HG02943 (cell line): ENCODE measurements around the gene NR2F6.
"Not testable (repeated sequence)": the region's sequence is repeated elsewhere in the genome, so short reads cannot be mapped to it uniquely, and the experiment has no call there.

ENCODE experiments used
- ATAC-seq: cut with Tn5 transposase; IDR thresholded peaks from one replicate; pipeline ENCODE4 v1.9.1; 2021; ENCODE audit warnings: mild to moderate bottlenecking, low read depth, moderate library complexity; ENCODE audit not compliant: unreplicated experiment

NR2F6 gene

DNA sequence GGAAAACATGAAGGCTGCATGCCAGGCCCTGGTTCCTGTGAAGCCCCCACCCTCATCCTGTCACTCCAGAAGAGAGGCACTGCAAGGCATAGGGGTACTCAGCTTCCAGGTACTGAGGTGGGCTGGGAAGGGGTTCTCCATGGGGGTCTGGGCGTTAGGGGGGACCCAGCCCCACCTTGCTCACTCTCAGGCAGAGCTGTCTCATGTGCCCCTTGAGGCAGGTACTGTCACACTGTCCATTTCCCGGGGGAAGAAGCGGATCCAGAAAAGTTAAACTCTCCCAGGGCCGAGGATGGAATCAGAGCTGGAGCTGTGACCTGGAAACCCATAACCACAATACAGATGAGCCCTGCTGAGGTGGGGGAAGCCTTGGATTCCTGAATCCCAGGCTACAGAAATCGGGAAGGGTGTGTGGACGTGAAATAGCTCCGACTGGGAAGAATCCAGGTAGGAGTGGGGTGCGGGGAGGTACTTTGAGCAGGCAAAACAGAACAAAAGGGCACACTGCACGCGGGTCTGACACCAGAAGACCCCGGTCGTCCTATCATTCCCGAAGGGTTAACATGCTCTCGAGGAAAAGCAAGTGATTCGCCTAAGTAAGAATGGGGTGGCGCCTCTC lies 31.1 kb downstream of the NR2F6 start:
- no peak for ATAC-seq

DNA sequence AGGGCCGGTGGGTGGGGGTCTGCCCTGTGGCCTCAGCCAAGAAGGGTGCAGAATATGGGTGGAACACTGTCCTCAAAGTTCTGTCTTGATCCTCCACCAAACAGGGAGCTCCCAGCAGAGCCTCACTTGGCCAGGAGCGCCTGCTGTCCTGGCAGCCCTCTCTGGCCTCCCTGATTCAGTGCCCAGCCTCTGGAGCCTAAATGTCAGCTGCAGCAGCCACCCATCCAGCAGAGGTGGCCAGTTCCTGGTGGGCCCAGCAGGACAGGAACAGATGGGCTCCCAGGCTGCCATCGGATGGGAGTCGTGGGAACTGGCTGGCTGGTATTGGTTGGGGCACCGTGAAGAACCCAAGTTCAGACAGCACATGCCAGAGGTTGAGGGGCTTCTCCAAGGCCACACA lies 32.4 kb downstream of the NR2F6 start:
- no peak for ATAC-seq

DNA sequence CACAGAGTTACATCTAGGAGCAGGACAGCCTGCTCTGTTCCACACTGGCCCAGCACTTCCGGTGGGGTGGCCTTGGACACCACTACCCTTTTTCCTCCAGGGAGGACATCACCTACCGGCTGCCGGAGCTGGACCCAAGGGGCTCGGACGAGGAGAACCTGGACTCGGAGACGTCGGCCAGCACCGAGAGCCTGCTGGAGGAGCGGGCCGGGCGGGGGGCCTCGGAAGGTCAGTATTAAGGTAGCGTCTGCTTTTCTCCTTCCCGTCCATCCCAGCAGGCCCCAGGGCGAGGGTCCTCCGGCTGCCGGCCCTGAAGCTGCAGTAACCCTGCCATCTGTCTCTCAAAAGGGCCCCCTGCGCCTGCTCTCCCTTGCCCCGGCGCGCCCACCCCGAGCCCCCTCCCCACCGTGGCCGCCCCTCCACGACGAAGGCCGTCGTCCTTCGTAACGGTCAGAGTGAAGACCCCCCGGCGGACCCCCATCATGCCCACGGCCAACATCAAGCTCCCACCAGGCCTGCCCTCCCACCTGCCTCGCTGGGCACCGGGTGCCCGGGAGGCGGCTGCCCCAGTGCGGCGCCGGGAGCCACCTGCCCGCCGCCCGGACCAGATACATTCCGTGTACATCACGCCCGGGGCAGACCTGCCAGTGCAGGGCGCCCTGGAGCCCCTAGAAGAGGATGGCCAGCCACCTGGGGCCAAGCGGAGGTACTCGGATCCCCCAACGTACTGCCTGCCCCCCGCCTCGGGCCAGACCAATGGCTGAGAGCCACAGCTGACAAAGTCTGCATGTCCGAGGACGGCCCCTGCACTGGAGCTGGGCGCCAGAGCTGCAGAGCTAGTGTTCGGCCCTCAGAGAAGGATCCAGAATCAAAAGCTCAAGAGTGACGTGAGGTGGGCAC lies 33.9 kb downstream of the NR2F6 start:
- no peak for ATAC-seq

DNA sequence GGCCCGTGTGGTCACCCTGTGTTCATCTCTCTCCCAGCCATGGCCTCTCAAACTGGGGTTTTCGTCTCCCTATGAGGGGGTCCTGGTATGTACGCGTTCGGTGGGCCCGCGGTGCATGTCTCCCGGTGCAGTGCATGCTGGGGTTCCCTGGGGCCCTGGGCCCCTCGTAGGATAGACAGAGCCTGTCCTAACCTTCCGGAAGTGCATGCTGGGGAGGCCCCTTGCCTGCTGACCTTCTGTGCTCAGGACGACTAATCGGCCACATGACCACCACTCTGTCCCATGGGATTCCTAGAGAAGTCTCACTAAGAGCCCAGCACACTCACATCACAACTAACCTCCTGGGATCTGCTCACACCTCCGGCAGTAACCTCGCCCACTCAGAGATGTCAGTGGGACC lies 35.4 kb downstream of the NR2F6 start:
- no peak for ATAC-seq

DNA sequence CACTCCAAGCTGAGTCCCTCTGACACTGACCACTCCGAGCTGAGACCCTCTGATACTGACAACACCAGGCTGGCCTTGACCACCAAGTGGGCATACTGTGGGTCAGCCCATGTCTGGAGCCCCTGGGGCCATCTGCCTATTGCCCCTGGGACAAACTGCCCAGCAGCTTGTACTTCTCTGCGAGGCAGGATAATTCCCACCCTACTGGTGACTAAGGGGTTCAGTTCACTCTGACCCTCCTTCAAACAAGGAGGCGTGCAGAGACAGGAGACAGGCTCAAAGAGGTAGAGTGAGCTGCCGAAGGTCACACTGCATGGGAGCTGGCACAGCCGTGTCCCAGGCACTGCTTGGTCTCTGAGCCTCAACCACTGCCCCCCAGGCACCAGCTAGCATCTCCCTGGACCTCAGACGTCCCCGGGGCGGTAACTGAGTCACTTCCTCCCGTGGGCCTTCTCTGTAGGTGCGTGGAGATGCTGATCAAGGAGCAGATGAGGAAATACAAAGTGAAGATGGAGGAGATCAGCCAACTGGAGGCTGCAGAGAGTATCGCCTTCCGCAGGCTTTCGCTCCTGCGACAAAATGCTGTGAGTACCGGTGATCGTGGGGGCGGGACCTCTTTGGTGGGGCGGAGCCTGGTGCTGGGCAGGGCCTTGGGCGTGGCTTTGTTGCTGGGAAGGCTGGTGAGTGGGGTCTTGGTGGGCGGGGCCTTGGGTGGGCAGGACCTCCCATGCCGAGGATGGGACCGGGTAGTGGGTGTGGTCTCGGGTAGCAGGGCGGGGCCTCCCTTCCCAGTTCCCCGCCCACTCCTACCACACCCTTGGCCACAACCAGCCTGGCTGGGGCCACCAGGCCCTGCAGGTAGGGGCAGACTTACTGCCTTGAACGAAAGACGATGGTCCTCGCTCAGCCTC lies 36.3 kb downstream of the NR2F6 start:
- ATAC-seq, result no peak

DNA sequence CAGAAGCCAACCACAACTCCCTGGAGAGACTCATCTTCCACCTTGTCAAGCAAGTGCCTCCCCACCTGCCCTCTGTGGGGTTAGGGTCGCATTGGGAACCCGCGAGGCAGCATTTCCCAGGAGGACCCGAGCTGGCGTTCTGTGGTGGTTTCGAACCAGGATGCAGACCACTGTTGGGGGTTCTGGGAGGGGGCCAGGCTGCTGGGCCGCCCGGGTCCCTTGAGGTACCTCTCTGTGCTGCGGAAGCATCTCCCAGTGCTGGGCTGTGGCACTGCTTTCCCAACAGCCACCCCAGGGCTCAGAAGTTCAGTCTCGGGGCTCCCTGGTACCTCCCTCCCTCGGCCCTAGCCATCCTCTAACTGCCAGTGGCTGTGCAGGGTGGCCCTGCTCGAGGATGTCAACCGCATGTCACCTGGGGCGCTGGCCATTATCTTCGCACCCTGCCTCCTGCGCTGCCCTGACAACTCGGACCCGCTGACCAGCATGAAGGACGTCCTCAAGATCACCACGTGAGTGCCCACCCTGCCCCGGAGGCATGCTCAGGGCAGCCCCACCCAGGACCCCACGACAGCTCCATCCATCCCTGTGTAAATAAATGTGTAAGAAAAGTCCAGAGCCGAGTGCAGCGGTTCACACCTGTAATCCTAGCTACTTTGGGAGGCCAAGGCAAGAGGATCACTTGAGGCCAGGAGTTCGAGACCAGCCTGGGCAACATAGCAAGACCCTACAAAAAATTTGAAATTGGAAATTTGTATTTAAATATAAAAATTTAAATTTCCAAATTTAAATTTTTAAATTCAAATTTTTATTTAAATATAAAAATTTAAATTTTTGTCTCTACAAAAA lies 38.8 kb downstream of the NR2F6 start:
- ATAC-seq, result no peak

DNA sequence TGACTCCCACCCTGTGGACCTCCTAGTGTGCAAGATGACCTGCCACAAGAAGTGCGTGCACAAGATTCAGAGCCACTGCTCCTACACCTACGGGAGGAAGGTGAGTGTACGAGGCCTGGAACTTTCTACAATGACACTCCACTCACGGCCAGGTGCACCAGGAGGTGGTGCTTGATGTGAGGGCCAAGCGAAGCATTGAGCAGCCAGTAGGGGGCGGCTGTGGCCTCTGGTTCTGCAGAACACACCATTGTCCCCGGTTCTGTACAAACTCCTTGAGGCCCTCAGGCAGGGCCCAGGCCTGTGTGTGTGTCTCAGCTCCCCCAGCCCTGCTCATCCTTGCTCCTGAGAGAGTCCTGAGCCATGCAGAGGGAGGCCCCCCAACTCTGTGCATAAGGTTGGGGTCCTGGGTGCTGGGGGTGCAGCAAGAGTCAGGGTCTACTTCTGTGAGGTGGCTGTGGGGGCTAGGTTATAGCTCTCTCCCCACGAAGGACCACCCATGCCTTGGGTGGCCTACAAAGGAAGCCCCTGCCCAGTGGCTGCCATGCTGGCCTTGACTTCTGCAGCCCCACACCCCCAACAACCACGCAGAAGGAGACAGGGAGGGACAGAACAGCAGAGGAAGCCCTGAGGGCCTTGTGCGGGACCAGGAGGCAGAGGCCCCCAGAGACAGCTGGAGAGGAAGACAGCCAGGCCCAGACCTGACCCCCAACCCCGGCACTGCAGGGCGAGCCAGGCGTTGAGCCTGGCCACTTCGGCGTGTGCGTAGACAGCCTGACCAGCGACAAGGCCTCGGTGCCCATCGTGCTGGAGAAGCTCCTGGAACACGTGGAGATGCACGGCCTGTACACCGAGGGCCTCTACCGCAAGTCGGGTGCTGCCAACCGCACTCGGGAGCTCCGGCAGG lies 40.2 kb downstream of the NR2F6 start:
- no peak for ATAC-seq

DNA sequence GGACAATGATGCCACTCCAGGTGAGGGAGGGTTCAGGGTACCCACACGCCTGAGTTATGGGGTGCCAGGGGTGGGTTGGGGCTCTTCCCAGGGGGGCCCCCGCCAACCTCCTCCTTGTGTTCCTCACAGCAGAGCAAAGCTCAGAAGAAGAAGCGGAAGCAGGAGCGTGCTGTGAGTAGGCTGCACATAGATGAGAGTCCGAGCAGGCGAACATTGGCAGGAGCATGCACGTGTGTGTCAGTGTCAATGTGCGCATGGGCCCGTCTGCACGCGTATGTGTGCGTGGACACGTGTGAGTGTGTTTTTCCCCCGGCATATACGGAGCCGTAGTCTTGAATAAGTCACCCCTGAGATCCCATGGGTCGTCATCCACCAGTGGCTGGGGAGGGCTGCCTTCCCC lies 43.0 kb downstream of the NR2F6 start:
- no peak for ATAC-seq

DNA sequence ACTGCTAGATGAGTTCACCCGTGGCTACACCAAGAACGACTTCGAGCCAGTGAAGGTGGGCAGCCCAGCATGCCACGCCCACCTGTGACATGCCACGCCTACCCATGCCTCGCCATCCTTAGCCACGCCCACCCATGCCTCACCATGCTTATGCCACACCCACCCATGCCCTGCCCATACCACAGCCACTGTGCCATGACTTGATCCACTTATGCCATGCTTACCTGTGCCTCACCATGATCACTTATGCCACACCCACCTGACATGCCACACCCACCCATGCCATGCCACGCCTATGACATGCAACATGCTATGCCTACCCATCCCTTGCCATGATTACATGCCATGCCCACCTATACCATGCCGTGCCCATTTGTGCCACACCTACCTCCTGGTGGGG lies 43.5 kb downstream of the NR2F6 start:
- no peak for ATAC-seq

DNA sequence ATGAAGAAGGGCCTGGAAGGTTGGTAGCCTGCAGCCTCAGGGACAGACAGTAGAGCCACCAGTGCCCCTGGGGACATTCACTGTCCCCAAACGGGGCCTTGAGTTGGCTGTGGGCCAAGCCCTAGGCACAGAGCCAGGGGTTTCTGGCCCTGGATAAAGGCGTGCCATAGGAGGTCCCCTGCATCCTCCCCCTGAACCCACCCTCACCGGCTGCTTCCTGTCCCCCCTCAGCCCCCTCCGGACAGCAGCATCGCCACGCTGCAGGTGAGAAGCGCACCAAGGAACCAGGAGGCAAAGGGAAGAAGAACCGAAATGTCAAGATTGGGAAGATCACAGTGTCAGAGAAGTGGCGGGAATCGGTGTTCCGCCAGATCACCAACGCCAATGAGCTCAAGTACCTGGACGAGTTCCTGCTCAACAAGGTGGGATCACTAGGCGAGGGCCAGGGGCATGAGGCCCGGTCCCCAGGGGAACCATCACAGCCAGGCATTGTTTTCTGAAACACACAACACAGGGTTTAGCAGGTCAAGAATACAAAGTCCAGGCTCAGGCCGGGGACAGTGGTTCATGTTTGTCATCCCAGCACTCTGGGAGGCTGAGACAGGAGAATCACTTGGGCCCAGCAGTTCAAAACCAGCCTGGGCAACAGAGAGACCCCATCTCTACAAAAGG lies 45.2 kb downstream of the NR2F6 start:
- no peak for ATAC-seq

DNA sequence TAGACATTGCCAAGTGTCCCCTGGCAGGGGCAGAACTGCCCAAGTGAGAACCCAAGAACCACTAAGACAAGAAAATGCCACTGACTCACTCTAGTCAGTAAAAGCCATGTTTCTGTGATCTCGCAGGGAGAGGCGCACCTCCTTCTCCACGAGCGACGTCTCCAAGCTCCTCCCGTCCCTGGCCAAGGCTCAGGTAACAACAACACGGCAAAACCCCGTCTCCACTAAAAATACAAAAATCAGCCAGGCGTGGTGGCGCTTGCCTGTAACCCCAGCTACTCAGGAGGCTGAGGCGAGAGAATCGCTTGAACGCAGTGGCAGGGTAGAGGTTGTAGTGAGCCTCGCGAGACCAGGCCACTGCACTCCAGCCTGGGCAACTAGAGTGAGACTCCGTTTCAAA lies 48.1 kb downstream of the NR2F6 start:
- no peak for ATAC-seq

DNA sequence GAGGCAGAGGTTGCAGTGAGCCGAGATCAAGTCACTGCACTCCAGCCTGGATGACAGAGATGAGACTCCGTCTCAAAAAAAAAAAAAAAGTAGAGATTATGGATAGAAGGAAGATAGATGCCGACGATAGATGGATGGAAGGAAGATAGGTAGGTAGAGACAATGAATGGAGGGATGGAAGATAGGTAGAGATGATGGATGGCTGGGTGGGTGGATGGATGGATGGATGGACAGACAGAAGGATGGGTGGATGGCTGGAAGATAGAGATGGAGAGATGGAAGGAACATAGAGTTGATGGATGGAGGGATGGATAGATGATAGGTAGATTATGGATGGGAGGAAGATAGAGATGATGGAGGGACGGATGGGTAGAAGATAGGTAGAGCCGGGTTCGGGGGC lies 49.1 kb downstream of the NR2F6 start:
- ATAC-seq, result no peak

DNA sequence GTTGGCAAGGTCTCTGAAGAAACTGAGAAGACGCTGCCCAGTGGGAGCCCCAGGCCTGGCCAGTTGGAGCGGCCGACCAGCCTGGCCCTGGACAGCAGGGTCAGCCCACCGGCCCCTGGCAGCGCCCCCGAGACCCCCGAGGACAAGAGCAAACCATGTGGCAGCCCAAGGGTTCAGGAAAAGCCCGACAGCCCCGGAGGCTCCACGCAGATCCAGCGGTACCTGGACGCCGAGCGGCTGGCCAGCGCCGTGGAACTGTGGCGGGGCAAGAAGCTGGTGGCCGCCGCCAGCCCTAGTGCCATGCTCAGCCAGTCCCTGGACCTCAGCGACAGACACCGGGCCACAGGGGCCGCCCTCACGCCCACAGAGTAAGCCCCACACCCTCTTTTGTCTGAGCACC lies 50.6 kb downstream of the NR2F6 start:
- no peak for ATAC-seq

DNA sequence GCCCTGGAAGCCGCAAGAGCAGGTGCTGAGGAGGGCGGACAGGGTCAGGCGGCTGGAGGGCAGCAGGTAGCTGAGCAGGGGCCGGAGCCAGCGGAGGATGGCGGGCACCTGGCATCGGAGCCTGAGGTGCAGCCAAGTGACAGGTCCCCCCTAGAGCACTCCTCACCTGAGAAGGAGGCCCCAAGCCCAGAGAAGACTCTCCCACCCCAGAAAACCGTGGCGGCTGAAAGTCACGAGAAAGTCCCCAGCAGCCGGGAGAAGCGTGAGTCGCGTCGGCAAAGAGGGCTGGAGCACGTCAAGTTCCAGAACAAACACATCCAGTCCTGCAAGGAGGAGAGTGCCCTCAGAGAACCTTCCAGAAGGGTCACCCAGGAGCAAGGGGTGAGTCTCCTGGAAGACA lies 51.1 kb downstream of the NR2F6 start:
- ATAC-seq, result no peak

DNA sequence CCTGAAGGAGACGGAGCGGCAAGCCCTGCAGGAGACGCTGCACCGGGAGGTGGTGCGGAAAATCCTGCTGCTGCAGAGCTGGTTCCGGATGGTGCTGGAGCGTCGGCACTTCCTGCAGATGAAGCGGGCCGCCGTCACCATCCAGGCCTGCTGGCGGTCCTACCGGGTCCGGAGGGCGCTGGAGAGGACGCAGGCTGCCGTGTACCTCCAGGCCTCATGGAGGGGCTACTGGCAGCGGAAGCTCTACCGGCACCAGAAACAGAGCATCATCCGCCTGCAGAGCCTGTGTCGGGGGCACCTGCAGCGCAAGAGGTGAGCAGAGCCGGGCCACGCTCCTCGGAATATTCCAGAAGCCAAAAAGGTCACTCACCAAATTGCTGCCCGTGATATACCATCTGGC lies 53.0 kb downstream of the NR2F6 start:
- ATAC-seq, result no peak

DNA sequence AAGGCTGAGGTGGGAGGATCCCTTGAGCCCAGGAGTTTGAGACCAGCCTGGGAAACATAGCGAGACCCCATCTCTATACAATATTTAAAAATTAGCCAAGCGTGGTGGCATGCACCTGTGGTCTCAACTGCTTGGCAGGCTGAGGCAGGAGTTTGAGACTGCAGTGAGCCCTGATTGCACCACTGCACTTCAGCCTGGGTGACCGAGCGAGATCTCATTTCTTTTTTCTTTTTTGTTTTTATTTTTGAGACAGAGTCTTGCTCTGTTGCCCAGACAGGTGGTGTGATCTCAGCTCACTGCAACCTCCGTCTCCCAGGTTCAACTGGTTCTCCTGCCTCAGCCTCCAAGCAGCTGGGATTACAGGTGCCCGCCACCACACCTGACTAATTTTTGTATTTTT lies 54.0 kb downstream of the NR2F6 start:
- not testable (repeated sequence) for ATAC-seq

DNA sequence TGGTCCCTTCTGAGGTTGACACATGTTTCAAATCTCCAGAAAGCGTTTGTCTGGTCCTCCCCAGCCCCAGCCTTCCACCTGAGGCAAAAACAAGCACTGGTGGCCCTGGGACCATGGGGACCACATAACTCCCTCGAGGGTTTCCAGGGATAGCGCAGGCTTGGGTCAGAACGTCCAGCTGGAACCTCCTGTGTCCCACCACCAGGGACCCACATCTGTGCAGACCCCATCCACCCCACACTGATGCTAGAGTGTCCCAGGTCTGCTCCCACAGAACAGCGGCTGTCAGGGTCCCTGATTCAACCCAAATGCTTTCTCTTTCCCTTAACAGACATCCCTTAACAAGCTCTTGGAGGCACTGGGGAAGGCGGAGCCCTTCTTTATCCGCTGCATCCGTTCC lies 60.1 kb downstream of the NR2F6 start:
- no peak for ATAC-seq

DNA sequence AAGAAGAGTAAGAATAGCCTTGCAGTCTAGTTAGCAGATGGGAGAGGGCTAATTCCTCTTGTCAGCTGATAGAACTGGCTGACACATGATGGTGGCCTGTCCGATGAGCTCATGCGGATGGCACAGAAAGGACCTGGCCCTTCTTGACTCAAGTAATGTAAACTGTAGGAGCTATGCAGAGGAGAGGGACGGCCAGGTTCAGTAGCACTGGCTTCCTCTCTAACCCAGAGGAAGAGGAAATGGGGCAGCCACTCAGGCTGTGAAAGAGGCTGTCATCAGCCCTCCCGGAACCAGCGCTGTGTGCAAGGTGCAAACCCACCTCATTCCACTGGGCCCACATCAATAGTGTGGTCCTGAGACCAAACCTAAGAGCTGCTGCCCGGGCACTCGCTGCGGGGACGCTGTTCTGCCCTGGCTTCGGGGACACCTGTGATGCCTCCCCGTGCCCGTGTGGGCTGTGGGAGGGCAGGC lies 61.3 kb downstream of the NR2F6 start:
- no peak for ATAC-seq
